ENCODE measurements around the gene MINAR1.
"Not testable (repeated sequence)": the region's sequence is repeated elsewhere in the genome, so short reads cannot be mapped to it uniquely, and the experiment has no call there.

MINAR1 gene

GRCh38 chr15:79431636-79432344 is at the start of gene MINAR1:
MINAR1 (plus strand) TSS chr15:79432336; CDS start chr15:79456148, 23,812 bp downstream.
- no peak for DNase-seq

GRCh38 chr15:79394231-79394630 is 37.9 kb upstream of the MINAR1 start:
- no peak for DNase-seq

GRCh38 chr15:79396850-79397249 is 35.3 kb upstream of the MINAR1 start:
- no peak for DNase-seq

- DNase-seq: no peak
These were observed 34.7 kb upstream of the MINAR1 start for GRCh38 chr15:79397269-79397910.

- no peak for DNase-seq
These were observed 32.5 kb upstream of the MINAR1 start for GRCh38 chr15:79399606-79400005.

- DNase-seq: no peak
These were observed 31.5 kb upstream of the MINAR1 start for GRCh38 chr15:79400650-79401049.

- no peak for DNase-seq
These were observed 30.8 kb upstream of the MINAR1 start for GRCh38 chr15:79401301-79401700.

GRCh38 chr15:79402136-79402535 is 30.0 kb upstream of the MINAR1 start:
- DNase-seq: no peak

GRCh38 chr15:79403501-79403900 is 28.6 kb upstream of the MINAR1 start:
- DNase-seq: no peak

- no peak for DNase-seq
These were observed 25.9 kb upstream of the MINAR1 start for GRCh38 chr15:79406210-79406609.

- no peak for DNase-seq
These were observed 24.1 kb upstream of the MINAR1 start for GRCh38 chr15:79408041-79408440.

GRCh38 chr15:79410237-79410636 is 21.9 kb upstream of the MINAR1 start:
- no peak for DNase-seq

GRCh38 chr15:79412010-79412409 is 20.1 kb upstream of the MINAR1 start:
- no peak for DNase-seq

- DNase-seq: no peak
These were observed 19.7 kb upstream of the MINAR1 start for GRCh38 chr15:79412429-79412828.

- DNase-seq: no peak
These were observed 15.3 kb upstream of the MINAR1 start for GRCh38 chr15:79416876-79417275.

- DNase-seq: no peak
These were observed 13.3 kb upstream of the MINAR1 start for GRCh38 chr15:79418693-79419279.

GRCh38 chr15:79425591-79426295 is 6.4 kb upstream of the MINAR1 start:
- DNase-seq: no peak

GRCh38 chr15:79426899-79427298 is 5.2 kb upstream of the MINAR1 start:
- DNase-seq: not testable (repeated sequence)

- no peak for DNase-seq
These were observed 4.1 kb upstream of the MINAR1 start for GRCh38 chr15:79427781-79428598.

- DNase-seq: no peak
These were observed 1.1 kb upstream of the MINAR1 start for GRCh38 chr15:79430901-79431635.

- no peak for DNase-seq
These were observed 474 bp downstream of the MINAR1 start for GRCh38 chr15:79432345-79433275.
